Embryonic facial prominence (tissue), 1 donor: ENCODE measurements around the gene AGAP1.

Experiments
- DNase-seq: peaks from one replicate; pipeline ENCODE4 v3.0.0-alpha.2; 2016; ENCODE audit errors: extremely low spot score

The AGAP1 gene

DNA sequence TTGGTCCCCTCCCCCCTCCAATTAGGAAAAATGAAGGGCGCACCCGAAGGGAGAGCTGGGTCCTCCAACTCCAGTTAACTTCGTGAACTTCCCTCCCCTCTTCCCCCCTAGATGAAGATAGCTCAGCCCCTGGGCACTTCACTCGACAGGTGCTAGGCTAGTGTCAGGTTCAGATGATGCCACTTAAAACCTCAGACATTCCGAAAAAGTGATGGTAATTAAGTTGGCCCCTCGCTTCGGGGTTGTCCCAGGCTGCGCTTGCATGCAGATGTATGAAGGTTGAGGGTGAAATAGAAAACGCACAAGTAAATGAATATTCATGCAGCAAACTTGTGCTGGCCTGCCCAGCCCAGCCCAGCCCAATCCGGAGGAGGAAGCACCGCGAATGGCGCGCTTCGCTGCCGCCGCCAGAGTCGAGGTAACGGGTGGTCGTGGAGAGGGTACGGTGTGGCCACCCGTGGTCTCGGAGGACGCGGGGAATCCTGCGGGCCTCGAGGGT, 677.4 kb downstream of the AGAP1 start:
- DNase-seq = no peak

DNA sequence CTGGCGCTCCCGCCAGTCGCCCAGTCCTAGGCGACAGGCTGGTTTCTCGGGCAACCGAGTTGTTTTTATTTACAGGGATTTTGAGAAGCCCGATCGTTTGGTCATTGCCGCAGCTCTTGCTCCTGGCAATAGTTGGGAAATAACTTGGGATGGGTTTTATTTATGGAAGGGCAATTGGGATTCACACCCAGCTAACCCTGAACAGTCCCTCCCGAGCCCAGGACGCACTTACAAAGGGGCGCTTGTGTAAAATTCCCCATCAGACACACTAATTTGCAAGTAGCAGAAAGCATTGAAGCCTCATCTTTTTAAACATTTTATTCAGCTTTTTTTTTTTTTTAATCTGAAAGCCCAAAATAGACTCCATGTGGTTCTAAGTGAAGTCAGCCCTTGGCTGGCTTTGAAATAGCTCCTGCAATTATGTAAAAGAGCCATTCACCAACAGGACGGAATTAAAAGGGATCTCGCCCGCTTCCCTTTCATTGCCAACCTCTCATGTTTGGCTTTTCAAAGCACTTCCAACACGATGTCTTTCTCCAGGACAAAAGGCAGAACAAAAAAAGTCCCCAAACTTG, 677.9 kb downstream of the AGAP1 start:
- no peak for DNase-seq

DNA sequence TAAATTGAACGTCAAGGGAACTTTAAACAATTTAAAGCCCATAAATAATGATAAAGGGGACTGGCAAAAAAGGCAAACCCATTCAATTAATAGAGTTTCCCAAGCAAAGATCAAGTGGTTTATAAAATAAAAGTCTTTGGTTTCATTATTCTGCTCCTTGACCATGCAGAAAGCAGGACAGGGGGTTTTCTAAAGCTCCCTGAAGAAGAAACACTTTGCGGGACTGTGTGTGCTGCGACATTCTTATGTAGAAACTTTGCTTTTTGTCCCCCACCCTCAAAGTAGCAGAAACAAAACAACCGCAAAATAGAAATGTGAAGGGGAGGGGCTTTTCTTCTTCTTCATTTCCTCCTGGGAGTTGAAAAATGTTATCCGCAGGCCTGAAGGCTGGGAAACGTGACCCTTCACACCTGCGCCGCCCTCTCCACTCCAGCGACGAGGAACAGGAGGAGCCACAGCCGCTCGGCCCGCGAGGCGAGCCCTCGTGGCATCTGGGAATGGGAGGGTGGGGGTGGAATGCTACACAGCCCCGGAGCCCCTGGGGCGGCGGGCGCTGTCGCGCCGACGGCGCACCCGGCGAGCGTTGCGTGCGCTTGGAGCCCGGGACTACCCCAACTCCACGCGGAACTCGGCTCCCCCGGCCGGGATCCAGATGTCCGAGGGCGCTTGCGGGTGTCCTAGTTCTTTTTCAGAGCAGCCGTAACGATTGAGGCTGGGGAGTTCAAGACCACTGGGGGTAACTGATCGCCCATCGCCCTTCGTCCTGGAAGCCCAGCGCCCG, 678.6 kb downstream of the AGAP1 start:
- DNase-seq = no peak

DNA sequence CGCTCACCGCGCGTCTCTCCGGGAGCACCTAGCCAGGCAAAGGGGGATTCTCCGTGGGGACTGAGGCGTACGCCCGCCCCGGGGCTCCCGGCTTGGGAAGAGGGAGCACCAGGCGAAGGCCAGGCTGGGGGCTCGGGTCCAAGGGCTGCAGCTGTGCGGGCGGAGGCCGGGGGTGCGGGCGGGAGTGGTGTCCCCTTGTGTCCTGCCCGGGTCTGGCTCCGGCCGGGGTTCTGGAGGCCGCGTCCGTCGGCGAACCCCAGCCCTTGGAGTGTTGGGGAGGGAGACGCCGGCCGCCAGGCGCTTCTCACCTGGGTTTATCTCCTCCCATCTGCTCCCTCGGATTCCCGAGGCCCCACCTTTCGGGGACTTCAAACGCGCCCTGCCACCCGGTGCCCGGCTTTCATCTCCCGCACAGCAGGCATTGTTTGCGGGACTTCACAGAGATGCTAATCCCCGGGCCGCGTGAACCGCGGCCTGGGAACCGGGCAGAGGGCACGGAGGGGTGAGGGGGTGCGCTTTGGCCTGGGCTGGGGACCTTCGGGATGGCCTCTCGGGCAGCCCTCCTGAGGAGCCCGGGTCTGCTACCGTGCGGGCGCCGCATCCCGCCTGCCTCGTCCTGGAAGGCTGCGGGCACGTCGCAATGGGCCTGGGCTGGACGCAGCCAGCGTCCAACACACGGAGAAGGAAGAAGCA, 679.3 kb downstream of the AGAP1 start:
- no peak for DNase-seq

DNA sequence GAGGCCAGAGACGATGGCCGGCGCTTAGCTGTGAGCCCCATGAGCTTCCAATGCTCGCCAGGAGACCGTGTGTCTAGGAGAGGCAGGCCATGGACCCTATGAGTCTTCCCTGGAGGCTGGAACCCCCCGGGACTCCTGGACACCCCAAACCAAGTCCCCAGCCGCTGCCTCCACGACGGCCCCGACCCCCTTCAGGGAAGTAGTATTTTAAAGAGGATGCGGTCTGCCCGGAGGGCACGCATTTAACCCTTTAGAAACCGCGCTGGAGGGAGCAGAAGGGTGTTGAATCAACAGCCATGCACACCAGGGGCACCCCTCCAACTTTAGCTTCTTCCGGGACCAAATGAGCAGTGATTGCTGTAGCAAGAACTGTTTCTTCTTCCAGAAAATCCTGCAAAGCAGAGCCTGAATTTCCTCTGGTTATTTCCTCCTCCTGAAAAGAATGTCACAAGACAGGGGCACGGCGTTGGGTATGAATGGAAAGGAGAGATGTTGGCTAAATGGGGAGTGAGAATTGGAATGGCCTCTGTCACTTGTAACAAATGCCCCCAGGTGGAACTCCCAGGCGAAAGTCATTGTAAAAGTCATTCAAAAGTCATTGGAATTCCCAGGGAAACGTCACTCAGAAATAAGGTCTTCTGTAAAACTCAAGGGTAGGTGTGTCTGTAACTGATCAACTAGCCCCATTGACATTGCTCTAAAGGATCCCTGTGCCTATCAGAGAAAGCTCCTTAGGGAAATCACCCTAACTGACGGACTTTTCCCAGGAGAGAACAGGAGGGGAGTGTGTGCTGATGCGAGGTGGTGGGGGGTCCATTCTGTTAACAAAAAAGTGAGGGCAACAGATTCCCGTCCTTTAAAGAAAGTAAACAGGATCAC, 680.1 kb downstream of the AGAP1 start:
- no peak for DNase-seq

DNA sequence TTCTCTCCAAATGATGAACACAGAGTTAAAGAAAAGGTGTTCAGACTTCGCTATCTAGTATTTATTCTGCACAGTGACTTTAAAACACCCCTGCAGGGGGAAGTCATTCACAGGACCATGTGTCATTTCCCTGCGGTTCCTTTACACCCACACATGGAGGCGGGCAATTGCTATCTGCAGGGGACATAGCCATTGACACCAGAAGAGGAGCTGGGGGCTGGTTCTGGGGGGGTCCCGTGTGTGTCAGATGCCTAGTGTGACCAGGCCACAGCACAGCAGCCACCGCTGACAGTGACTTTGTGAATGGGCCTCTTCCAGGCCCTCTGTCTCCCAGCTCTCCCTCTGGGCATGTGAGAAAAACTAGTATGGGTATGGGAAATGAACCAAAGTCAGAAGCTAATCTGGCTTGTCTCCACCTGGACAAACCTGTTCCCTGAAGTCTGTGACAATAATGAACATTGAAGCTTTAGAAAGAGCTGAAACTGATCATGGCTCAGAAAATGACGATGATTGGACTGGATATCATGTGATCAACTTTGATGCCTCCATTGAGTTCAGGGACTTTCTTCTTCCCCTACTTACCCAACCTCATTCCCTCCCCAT, 681.8 kb downstream of the AGAP1 start:
- no peak for DNase-seq

DNA sequence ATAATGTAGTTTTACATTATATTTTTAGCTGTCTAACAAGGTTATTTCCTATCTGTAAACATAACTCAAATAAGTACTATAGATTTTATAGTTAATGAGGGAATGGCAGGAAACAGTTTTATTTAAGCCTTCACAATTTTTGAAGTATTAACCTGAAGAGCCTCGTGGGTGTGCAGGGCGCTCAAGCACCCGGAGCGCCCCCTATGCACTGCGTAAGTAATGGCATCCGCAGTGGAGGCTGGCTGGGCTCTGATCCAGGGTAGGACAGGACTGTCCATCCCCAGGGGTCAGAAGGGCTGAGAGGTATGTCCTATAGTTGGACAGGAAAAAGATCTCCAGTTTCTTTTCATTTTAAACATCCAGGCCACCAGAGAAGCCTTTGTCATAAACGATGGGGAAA, 682.6 kb downstream of the AGAP1 start:
- no peak for DNase-seq

DNA sequence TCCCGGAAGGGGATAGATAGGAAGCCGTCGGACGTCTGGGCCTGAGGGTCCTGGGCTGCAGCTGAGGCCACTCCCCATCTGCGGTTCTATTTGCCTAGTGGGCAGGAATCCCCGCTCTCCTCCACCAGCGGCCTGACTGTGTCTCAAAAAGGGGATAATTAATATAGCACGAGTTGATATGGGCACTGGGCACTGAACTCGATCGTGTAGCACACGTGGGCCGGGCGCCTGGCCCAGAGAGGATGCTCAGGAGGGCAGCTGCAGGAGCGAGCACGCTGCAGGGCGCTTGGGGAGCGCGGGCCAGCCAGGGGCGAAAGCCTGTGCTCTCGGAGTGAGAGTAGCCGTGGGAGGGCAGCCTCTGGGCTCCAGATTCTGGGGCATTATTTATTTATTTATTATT, 683.1 kb downstream of the AGAP1 start:
- DNase-seq = no peak

DNA sequence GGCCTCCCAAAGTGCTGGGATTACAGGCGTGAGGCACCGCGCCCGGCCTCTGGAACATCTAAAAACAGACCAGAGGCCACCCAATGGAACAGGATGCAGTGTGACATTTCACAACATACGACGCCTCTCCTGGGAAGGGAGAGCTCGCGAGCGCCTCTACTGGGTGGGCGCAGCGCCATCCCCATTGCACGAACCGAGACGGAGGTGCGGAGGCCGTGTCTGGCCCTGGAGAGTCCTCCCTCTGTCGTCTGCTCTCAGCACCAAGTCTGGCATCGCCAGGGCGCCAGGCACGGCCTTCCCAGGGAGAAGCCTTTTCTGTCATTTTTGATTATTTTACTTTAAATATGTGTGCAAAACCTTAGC, 683.7 kb downstream of the AGAP1 start:
- no peak for DNase-seq

DNA sequence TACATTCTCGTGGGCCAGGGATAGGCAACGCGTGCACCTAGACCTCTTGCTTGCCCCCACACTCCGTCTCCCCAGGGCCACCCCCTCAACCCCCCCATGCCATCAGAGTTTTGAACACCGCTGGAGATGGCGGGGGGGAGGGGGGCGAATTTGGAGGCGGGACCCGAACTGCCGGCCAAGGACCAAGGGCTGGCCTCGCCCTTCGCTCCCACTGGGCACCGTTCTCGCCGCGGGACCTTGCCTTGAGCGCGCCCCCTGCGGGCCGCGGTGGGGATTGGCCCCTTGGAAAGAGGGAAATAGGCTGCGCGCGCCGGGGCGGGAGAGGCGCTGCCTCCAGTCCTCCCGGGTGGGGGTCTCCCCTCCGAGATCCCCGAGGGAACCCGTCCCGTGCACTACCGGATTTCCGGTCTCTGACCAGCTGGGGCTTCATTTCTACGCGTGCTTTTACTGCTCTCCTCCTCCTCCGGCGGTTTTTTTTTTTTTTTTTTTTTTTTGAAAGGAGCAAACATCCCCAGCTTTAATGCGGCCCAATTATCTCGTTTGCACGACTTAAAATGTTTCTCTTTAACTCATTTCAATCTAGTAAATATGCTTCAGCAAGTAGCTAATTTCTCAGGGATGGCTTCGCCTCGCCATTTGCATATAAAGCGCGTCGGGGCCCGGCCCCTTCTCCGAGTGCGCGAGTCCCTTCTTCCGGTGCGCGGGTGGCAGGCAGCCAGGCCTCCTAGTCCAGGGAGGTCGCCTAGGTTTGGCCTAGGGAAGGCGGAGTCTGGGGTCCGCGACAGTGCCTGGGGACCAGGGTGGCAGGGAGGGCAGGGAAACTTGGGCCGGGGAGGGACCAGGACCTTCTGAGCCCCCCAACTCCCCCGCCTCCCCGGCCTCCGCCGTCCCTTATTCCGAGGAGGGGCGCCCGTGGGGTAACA, 684.4 kb downstream of the AGAP1 start:
- no peak for DNase-seq

DNA sequence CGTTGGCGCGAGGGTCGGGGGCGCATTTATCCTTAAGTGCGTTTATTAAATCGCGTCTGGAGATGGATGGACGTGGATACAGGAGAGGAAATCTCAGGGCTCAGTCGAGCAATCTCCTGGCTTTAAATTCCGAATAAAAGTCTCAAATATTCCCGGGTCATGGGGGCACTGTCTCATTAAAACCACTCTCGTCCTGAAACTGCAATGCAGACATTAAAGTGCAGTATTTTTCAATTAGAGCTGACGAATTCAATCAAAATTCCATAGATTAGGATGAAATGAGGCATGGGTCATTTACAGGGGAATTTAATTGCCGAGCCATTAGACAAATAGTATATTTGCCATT, 685.0 kb downstream of the AGAP1 start:
- no peak for DNase-seq

DNA sequence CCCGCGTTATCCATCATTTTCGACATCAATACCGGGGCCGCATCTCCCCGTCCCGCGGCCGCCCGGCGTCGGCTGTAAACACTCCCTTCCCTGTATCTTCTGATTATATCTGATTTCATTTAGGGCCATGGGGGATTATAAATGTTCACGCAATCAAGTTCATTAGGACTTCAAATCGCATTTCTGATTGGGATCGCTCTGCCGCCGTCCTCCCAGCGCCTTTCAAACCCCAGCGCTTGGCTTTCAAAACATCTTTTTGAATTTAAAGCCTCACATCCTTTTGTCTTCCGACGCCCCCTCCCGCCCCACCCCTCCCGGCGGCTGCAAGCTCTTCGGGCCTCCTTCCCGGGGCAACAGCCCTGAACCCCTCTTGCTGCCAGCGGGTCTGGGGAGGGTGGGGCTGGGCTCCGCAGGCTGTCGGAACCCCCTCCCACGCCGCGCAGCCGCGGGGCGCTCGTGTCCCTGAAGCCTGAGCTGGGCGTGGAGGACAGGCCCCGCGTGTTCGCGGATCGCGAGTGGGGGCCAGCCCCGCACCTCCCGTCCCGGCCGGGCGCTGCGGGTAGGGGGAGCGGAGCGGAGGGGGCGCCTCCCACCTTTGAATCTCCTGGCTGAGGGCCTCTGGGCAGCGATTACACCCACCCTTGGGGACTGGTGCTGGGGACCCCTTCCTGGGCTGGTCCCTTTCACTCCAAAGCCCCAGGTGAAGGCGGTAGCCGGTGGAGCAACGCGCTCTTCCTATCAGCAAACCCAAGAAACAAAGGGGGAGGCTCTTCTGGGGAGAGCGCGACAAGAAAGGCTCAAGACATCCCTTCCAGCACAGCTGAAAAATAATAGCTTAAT, 685.6 kb downstream of the AGAP1 start:
- no peak for DNase-seq

DNA sequence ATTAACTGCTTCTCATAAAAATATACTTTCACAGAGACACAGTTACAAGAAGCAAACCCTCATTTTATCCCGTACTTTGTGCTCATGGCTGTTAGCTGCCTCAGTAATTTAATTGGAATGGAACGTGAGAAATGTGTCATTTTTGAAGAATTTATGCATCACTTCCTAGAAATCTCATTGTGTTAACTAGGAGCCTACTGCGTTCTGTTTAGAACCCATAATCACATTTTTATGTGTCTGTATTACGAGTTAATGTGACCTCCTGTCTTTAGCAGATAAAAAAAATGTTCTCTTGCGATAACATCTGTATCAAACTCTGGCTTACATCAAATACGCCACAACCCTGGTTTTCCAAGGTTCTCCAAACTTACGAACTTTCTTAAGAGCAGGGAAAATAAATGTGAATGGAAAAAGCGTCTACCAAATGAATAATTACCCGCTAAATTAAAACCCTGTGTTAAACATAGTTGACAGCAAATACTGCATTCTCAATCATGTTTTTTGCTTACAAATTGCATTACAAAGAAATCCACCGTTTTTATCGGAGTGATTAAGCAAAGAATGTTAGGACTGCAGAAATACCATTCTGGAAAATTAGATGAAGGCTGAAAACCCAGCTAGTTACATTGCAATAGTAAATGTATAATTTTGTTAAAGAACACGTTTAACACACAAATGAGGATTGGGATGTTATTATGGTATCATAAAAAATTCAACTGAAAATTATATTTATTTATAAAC, 686.4 kb downstream of the AGAP1 start:
- no peak for DNase-seq

DNA sequence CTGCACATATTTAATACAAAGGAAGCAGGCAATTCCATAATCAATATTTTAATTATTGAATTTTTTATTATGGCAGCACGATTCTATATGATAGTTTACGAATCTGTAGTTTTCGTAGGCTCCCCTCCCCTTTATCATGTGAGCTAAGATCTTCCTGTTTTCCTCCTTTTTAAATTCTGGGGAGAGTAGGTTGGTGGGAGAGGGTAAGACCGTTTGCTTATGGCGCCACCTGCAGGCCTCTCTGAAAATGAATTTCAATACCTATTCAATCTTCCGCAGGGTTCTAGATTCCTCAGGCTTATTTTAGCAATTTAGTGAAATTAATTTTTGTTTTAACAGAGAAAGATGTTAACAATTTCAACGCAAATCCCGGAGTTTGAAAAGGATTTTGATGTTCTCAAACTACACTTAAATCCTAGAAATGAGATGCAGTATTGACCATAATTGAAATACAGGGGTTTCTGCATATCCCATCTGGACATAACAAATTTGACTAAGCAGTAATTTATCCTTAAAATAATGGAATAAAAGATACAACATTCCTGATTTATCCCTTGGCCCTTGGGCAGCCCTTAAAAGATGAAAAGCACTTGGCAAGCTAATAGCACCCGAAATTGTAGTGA, 687.1 kb downstream of the AGAP1 start:
- DNase-seq = peak; percentile 70
